ENCODE measurements around the gene IGFL1. TPM values are rescaled to one million over a fixed set of nuclear protein-coding genes. Genes with fewer than 3 reads are reported as not detected.
"Not testable (repeated sequence)": the region's sequence is repeated elsewhere in the genome, so short reads cannot be mapped to it uniquely, and the experiment has no call there.

The IGFL1 gene
- total RNA-seq, 1 experiment from 2014 or later: not detected

- DNase-seq (ENCODE audit: extremely low read depth, low read depth): no peak
Observed at GRCh38 chr19:46201454-46202310, 27.9 kb upstream of the IGFL1 start.

GRCh38 chr19:46202426-46202825 lies 27.1 kb upstream of the IGFL1 start:
- no peak for DNase-seq (ENCODE audit: extremely low read depth, low read depth)

- DNase-seq (ENCODE audit: extremely low read depth, low read depth): no peak
Observed at GRCh38 chr19:46202872-46203860, 26.4 kb upstream of the IGFL1 start.

GRCh38 chr19:46204008-46204407 lies 25.5 kb upstream of the IGFL1 start:
- DNase-seq (ENCODE audit: extremely low read depth, low read depth): no peak

GRCh38 chr19:46205183-46205984 lies 24.2 kb upstream of the IGFL1 start:
- DNase-seq (ENCODE audit: extremely low read depth, low read depth): no peak

- DNase-seq (ENCODE audit: extremely low read depth, low read depth): no peak
Observed at GRCh38 chr19:46206176-46206575, 23.4 kb upstream of the IGFL1 start.

- no peak for DNase-seq (ENCODE audit: extremely low read depth, low read depth)
Observed at GRCh38 chr19:46206682-46207081, 22.9 kb upstream of the IGFL1 start.

GRCh38 chr19:46207858-46208257 lies 21.7 kb upstream of the IGFL1 start:
- not testable (repeated sequence) for DNase-seq (ENCODE audit: extremely low read depth, low read depth)

GRCh38 chr19:46209051-46209450 lies 20.5 kb upstream of the IGFL1 start:
- peak; percentile 55 for DNase-seq (ENCODE audit: extremely low read depth, low read depth)

GRCh38 chr19:46209472-46209871 lies 20.1 kb upstream of the IGFL1 start:
- peak; percentile 84 for DNase-seq (ENCODE audit: extremely low read depth, low read depth)

GRCh38 chr19:46210669-46211068 lies 18.9 kb upstream of the IGFL1 start:
- no peak for DNase-seq (ENCODE audit: extremely low read depth, low read depth)

- peak; percentile 60 for DNase-seq (ENCODE audit: extremely low read depth, low read depth)
Observed at GRCh38 chr19:46211201-46211881, 18.2 kb upstream of the IGFL1 start.

- not testable (repeated sequence) for DNase-seq (ENCODE audit: extremely low read depth, low read depth)
Observed at GRCh38 chr19:46212592-46212991, 16.9 kb upstream of the IGFL1 start.

- DNase-seq (ENCODE audit: extremely low read depth, low read depth): no peak
Observed at GRCh38 chr19:46213156-46213555, 16.4 kb upstream of the IGFL1 start.

- DNase-seq (ENCODE audit: extremely low read depth, low read depth): no peak
Observed at GRCh38 chr19:46213806-46214205, 15.7 kb upstream of the IGFL1 start.

- DNase-seq (ENCODE audit: extremely low read depth, low read depth): no peak
Observed at GRCh38 chr19:46216612-46217011, 12.9 kb upstream of the IGFL1 start.

GRCh38 chr19:46217476-46217875 lies 12.1 kb upstream of the IGFL1 start:
- no peak for DNase-seq (ENCODE audit: extremely low read depth, low read depth)

- DNase-seq (ENCODE audit: extremely low read depth, low read depth): peak; percentile 58
Observed at GRCh38 chr19:46218160-46218559, 11.4 kb upstream of the IGFL1 start.

- no peak for DNase-seq (ENCODE audit: extremely low read depth, low read depth)
Observed at GRCh38 chr19:46220038-46220615, 9.4 kb upstream of the IGFL1 start.

GRCh38 chr19:46221152-46221551 lies 8.4 kb upstream of the IGFL1 start:
- DNase-seq (ENCODE audit: extremely low read depth, low read depth): no peak
